ENCODE data around the gene PPP1R7. TPM values are rescaled to one million over a fixed set of nuclear protein-coding genes. Genes with fewer than 3 reads are reported as not detected.
A peak's percentile ranks its signal among the peaks of the same experiment; 100 is the strongest.

PPP1R7 gene
- total and polyA plus RNA-seq, 9 of the 15 experiments (the other 6 are each of a cell fraction or from before 2014, with no cell fraction given): 37.5 to 75.0 (median 50.5) TPM

DNA sequence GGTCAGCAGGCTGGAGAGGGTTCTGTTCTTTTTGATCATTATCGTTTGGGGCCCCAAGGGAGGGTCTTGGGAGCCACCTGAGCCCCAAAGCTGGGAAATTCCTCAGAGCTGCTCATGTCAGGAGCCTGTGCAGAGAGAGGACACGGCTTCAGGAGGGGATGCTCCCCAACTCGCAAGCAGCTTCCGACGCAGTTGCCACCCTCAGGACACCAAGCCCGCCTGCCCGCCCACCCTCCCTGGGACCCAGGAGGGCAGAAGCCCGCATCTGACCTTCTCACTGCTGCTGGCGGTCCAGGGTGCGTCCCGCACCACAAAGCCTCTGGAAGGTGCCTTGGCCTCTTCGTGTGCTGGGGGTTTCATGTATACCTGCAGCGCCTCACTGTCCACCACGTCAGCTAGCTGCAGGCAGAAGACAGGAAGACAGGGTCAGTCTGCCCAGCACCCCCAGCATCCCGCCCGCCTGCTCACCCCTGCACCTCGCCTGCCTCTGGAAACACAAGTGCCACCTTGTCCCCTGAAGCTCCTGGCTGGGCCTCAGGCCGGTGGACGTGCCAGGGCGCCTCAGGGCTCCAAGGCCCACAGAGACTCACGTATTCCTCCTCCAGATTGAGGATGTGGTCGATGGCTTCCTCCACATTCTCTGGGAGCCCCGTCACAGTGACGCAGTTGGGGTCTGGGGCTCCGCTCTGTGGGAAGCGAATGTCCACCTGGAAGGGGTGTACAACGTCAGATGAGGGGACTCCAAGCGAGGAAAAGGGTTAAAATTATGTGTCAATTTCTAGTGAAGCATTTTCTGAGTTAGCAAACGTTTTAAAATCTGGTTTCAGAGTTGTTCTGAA is 79.5 kb downstream of the PPP1R7 start:
- no TSS peak for BruUV-seq (replicated peaks)
- ATAC-seq (no peak), FAIRE-seq (no peak), DNase-seq (ENCODE audit: extremely low read depth in 1 of 4, low spot score in 3 of 4) (no peak)
- H3K4me3 ChIP-seq: no peak overlapping the region
- no peak overlapping the region for H3K27ac ChIP-seq (ENCODE audit: extremely low read depth, low read depth, low read length)
- ChIA-PET POLR2A (interaction anchor here (0.7 to 1.0 kb wide), 2 partner anchors 12 to 20 kb away, joined by 3 read pairs; no protein-coding TSS in a partner anchor), CTCF (ENCODE audit: low intra/inter-chr PET ratio) (no interaction called here)
- H3K36me3 ChIP-seq (ENCODE audit: control insufficient read depth, insufficient read depth, low read length): peaks cover 77% of the 10 kb centered on the region; the same call in 2 of the 3 replicates
- TF ChIP-seq ZNF24 (IDR thresholded peaks at IDR 0.05): no peak
- TF ChIP-seq POLR2G (IDR thresholded peaks at IDR 0.05; ENCODE audit: low read depth, low read length): peak; percentile 44; the same call in 1 of the 2 replicates
- TF ChIP-seq ZNF561 (CRISPR knock-in tag; conservative IDR thresholded peaks at IDR 0.05): no peak
- TF ChIP-seq TCFL5 (CRISPR knock-in tag; conservative IDR thresholded peaks at IDR 0.05): no peak
- no peak for TF ChIP-seq ZNF57 (CRISPR knock-in tag; IDR thresholded peaks at IDR 0.05)
- H4K20me1 ChIP-seq (replicated peaks; ENCODE audit: control insufficient read depth, insufficient read depth, low read length): peaks cover 11% of the 10 kb centered on the region; the same call in 1 of the 2 replicates
- H3K4me1 ChIP-seq (replicated peaks in 1 of 2; ENCODE audit: control insufficient read depth in 2 of 2, insufficient read depth in 2 of 2, low read length in 2 of 2): peaks cover 2 to 15% of the 10 kb centered on the region in 2 experiments; a peak in 3 of 5 replicates
- H3K27me3 ChIP-seq (ENCODE audit: control insufficient read depth in 2 of 2, insufficient read depth in 2 of 2, low read length in 2 of 2): no peaks in the 10 kb centered on the region
- H3K9me3 ChIP-seq (replicated peaks; ENCODE audit: control insufficient read depth, insufficient read depth, low read depth, low read length): no peaks in the 10 kb centered on the region
- intact Hi-C loops (cut with micrococcal nuclease): no loop called here
- no peak overlapping the region for H3K4me2 ChIP-seq (ENCODE audit: insufficient read depth, low read length)
- H3K9me1 ChIP-seq (ENCODE audit: control insufficient read depth, insufficient read depth, low read length): peaks cover 2% of the 10 kb centered on the region
- H3K79me2 ChIP-seq (ENCODE audit: control insufficient read depth, insufficient read depth, low read length): no peaks in the 10 kb centered on the region
- H3K9ac ChIP-seq (ENCODE audit: insufficient read depth in 1 of 2, low read depth in 2 of 2, low read length in 2 of 2): no peak overlapping the region
- WGBS (ENCODE audit: insufficient coverage, low coverage, missing lambda C conversion rate): 92% methylated on average over 14 of the region's 29 CpGs
- in situ Hi-C loops (cut with MboI): no loop called here
- H2AFZ ChIP-seq (ENCODE audit: low read depth, low read length): no peak overlapping the region

Data from K562 (cell line).